ENCODE data around the gene TEX264. TPM values are rescaled to one million over a fixed set of nuclear protein-coding genes. Genes with fewer than 3 reads are reported as not detected.
"Not testable (repeated sequence)": the region's sequence is repeated elsewhere in the genome, so short reads cannot be mapped to it uniquely, and the experiment has no call there.

Gene TEX264
- total RNA-seq, 1 donor from 2014 or later, result 38.6 TPM

GRCh38 chr3:51637941-51638471 lies 33.0 kb upstream of the TEX264 start:
- peak; percentile 71 for TF ChIP-seq CTCF (IDR thresholded peaks at IDR 0.05; ENCODE audit: unreplicated experiment)
- DNase-seq (ENCODE audit: low spot score in 2 of 2, unreplicated experiment in 2 of 2), result no peak
- Mint-ChIP-seq H3K4me1 (peaks cover 11% of the 10 kb centered on the region), H3K27ac (peak overlapping the region; percentile 81), H3K27me3 (ENCODE audit: low read depth) (no peaks in the 10 kb centered on the region), H3K9me3 (no peaks in the 10 kb centered on the region), H3K4me3 (no peak overlapping the region), H3K36me3 (peaks cover 43% of the 10 kb centered on the region)

GRCh38 chr3:51642462-51642861 lies 28.6 kb upstream of the TEX264 start:
- Mint-ChIP-seq H3K36me3 (peaks cover 62% of the 10 kb centered on the region), H3K27me3 (ENCODE audit: low read depth) (no peaks in the 10 kb centered on the region), H3K27ac (no peak overlapping the region), H3K4me1 (peaks cover 6% of the 10 kb centered on the region), H3K9me3 (no peaks in the 10 kb centered on the region), H3K4me3 (no peak overlapping the region)
- DNase-seq (ENCODE audit: low spot score in 2 of 2, unreplicated experiment in 2 of 2), result no peak
- no peak for TF ChIP-seq CTCF (IDR thresholded peaks at IDR 0.05; ENCODE audit: unreplicated experiment)

- Mint-ChIP-seq H3K27me3 (ENCODE audit: low read depth) (no peaks in the 10 kb centered on the region), H3K4me3 (no peak overlapping the region), H3K4me1 (no peaks in the 10 kb centered on the region), H3K9me3 (peaks cover 19% of the 10 kb centered on the region), H3K27ac (no peak overlapping the region), H3K36me3 (peaks cover 80% of the 10 kb centered on the region)
- no peak for DNase-seq (ENCODE audit: low spot score in 2 of 2, unreplicated experiment in 2 of 2)
- no peak for TF ChIP-seq CTCF (IDR thresholded peaks at IDR 0.05; ENCODE audit: unreplicated experiment)
Measured at GRCh38 chr3:51646091-51646490, 25.0 kb upstream of the TEX264 start.

- Mint-ChIP-seq H3K36me3 (peaks cover 62% of the 10 kb centered on the region), H3K9me3 (peaks cover 39% of the 10 kb centered on the region)
- H3K4me1 Mint-ChIP-seq; H3K4me3 Mint-ChIP-seq; H3K27me3 Mint-ChIP-seq (ENCODE audit: low read depth); H3K27ac Mint-ChIP-seq; DNase-seq (ENCODE audit: low spot score in 2 of 2, unreplicated experiment in 2 of 2): not testable (repeated sequence)
Measured at GRCh38 chr3:51652103-51652502, 18.9 kb upstream of the TEX264 start.

GRCh38 chr3:51653409-51653808 lies 17.6 kb upstream of the TEX264 start:
- H3K27me3 Mint-ChIP-seq (ENCODE audit: low read depth); H3K4me3 Mint-ChIP-seq; DNase-seq (ENCODE audit: low spot score in 2 of 2, unreplicated experiment in 2 of 2); H3K4me1 Mint-ChIP-seq; H3K27ac Mint-ChIP-seq: not testable (repeated sequence)
- Mint-ChIP-seq H3K36me3 (peaks cover 57% of the 10 kb centered on the region), H3K9me3 (peaks cover 39% of the 10 kb centered on the region)

- Mint-ChIP-seq H3K36me3 (peaks cover 50% of the 10 kb centered on the region), H3K27me3 (ENCODE audit: low read depth) (no peaks in the 10 kb centered on the region), H3K4me1 (no peaks in the 10 kb centered on the region), H3K4me3 (no peak overlapping the region), H3K9me3 (peaks cover 9% of the 10 kb centered on the region), H3K27ac (no peak overlapping the region)
- no peak for TF ChIP-seq CTCF (IDR thresholded peaks at IDR 0.05; ENCODE audit: unreplicated experiment)
- no peak for DNase-seq (ENCODE audit: low spot score in 2 of 2, unreplicated experiment in 2 of 2)
Measured at GRCh38 chr3:51657234-51657633, 13.8 kb upstream of the TEX264 start.

GRCh38 chr3:51659942-51660341 lies 11.1 kb upstream of the TEX264 start:
- no peak for TF ChIP-seq CTCF (IDR thresholded peaks at IDR 0.05; ENCODE audit: unreplicated experiment)
- H3K27ac Mint-ChIP-seq, result no peak overlapping the region
- no peaks in the 10 kb centered on the region for H3K9me3 Mint-ChIP-seq
- no peaks in the 10 kb centered on the region for H3K27me3 Mint-ChIP-seq (ENCODE audit: low read depth)
- no peak overlapping the region for H3K4me3 Mint-ChIP-seq
- H3K36me3 Mint-ChIP-seq, result peaks cover 49% of the 10 kb centered on the region
- H3K4me1 Mint-ChIP-seq, result no peaks in the 10 kb centered on the region
- DNase-seq (ENCODE audit: low spot score in 2 of 2, unreplicated experiment in 2 of 2), result no peak
